Pancreas (tissue), 10 donors: ENCODE data around the gene PRKCD. TPM values are rescaled to one million over a fixed set of nuclear protein-coding genes. Genes with fewer than 3 reads are reported as not detected.

ENCODE experiments used
- ATAC-seq, 4 donors: fragments of 200-7000 bp; cut with Tn5 transposase; one replicate each; pipeline versions ENCODE4 v1.8.0 to v1.9.1; 2020; ENCODE audit warnings: mild to moderate bottlenecking in 4 of 4, moderate library complexity in 4 of 4
- DNase-seq, 6 donors: peaks; one replicate each; pipeline ENCODE4 v3.0.0-alpha.2; 2020
- FAIRE-seq: peaks from 2 replicates; lab custom pipeline; 2012; peaks lifted over from hg19 to GRCh38; lab: Jason Lieb, UNC
- H3K27ac ChIP-seq, 4 donors: fragments of 200-600 bp; sonication (generic); 1 replicate in 3 of 4; 2 replicates in 1 of 4; pipeline versions ENCODE4 v1.5.0 to v1.8.0; 2020
- H3K27me3 ChIP-seq, 4 donors: fragments of 200-600 bp; one replicate each; pipeline ENCODE4 v1.8.0; 2021
- H3K36me3 ChIP-seq, 3 donors: fragments of 200-600 bp; sonication (generic) in 1 of 3; one replicate each; pipeline versions ENCODE4 v1.5.0 to v1.8.0; 2020 to 2021
- H3K4me1 ChIP-seq, 3 donors: fragments of 200-600 bp; one replicate each; pipeline ENCODE4 v1.8.0; 2021
- H3K4me3 ChIP-seq, 4 donors: fragments of 200-600 bp; sonication (generic) in 2 of 4; one replicate each; pipeline versions ENCODE4 v1.5.0 to v1.8.0; 2020 to 2021
- H3K9me3 ChIP-seq, 4 donors: fragments of 200-600 bp; one replicate each; pipeline ENCODE4 v1.8.0; 2021
- WGBS, 2 donors: extraction: QIAGEN DNeasy Blood & Tissue Kit; methylation state at CpG; one replicate each; pipeline ENCODE4 v1.1.7; 2013; 5-methylcytosine and 5-hydroxymethylcytosine counted together
- intact Hi-C, 3 donors: fragments of 100-400 bp; cut with DNase I; formaldehyde crosslinking; loops; one replicate each; pipeline versions ENCODE4 v1.11.1 to v1.14.2; 2022
- polyA plus RNA-seq, 2 donors: library from polyadenylated mRNA; stranded (reverse); fragments of 200-250 nt; gene quantifications; one replicate each; pipeline ENCODE4 v1.2.3, GENCODE V29; 2013
- total RNA-seq, 6 donors: library from RNA; stranded (reverse); fragmentation: NEBNext Ultra II Directional in 4 of 6; extraction: Animal tissue kit (Norgen Biotek cat#: 25700) in 4 of 6; gene quantifications; one replicate each; pipeline versions ENCODE4 v1.2.1 to v1.2.4, GENCODE V29; 2021 to 2023
- TF ChIP-seq, protein P1 (sequence below), 4 donors: fragments of 200-600 bp; sonication (generic) in 3 of 4; IDR thresholded peaks; one replicate each; pipeline versions ENCODE4 v1.5.0 to v1.8.0; 2021; ENCODE audit warnings: antibody characterized with exemption in 4 of 4
- donor health status: healthy with polysubstance abuse.
- donor health status: DM: no; HTN: no; CAD: no; lungs with moderate emphysema.
- donor health status: DM: no; HTN: no; CAD: no.
- donor health status: control.
- donor health status: control.
- donor health status: Bipolar disorder and iron deficiency.
- donor health status: DM: yes; HTN: yes; CAD: no.
- donor health status: DM: no; HTN: no; CAD: no.
- donor health status: DM: no; HTN: no; CAD: no.
- donor health status: DM: yes; HTN: yes; CAD: no.

The PRKCD gene
- total and polyA plus RNA-seq, 8 donors, result 10.7 to 32.5 (median 14.6) TPM

DNA sequence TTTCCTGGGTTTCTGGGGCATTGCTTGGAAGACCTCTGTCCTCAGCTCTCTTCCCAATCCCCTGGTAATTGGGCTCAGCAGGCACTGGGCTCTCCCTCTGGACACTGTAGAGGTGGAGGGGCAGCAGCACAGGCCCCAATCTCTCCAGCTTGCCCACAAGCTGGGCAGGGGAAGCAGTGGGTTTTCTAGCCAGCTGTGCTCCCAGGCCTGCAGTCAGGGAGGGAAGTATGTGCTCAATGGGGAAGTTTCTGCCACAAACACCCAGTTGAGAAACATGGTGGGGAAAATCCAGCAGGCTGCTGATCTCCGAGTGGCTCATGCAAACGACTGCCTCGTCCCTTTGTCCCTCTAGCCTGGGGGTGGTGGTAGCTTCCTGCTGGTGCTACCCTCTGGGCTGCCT is 18.0 kb upstream of the PRKCD start:
- peaks cover 18 to 33% (median 30%) of the 10 kb centered on the region in 3 donors for H3K4me1 ChIP-seq
- ATAC-seq (peak in 1 of 4 donors; percentile 16), DNase-seq (no peak)

DNA sequence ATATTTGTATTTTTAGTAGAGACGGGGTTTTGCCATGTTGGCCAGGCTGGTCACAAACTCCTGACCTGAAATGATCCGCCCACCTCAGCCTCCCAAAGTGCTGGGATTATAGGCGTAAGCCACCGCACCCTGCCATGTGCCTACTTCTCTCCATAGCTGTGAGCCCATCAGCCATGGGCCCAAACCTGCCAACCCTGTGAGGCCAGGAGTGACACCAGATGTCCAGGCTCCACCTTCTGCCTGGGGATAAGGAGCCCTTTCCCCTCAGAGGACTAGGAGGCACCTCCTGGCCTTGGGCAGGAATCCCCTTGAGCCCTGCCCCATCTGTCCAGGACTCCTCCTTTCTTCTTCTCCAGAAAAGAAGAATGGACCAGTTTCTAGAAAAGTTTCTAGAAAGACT is 16.6 kb upstream of the PRKCD start:
- TF ChIP-seq, protein P1, sequence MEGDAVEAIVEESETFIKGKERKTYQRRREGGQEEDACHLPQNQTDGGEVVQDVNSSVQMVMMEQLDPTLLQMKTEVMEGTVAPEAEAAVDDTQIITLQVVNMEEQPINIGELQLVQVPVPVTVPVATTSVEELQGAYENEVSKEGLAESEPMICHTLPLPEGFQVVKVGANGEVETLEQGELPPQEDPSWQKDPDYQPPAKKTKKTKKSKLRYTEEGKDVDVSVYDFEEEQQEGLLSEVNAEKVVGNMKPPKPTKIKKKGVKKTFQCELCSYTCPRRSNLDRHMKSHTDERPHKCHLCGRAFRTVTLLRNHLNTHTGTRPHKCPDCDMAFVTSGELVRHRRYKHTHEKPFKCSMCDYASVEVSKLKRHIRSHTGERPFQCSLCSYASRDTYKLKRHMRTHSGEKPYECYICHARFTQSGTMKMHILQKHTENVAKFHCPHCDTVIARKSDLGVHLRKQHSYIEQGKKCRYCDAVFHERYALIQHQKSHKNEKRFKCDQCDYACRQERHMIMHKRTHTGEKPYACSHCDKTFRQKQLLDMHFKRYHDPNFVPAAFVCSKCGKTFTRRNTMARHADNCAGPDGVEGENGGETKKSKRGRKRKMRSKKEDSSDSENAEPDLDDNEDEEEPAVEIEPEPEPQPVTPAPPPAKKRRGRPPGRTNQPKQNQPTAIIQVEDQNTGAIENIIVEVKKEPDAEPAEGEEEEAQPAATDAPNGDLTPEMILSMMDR (IDR thresholded peaks at IDR 0.05), result no peak
- no peak for ATAC-seq
- no peaks in the 10 kb centered on the region for H3K9me3 ChIP-seq
- intact Hi-C loops, result no loop called here
- no peaks in the 10 kb centered on the region for H3K36me3 ChIP-seq
- peaks cover 15 to 34% (median 30%) of the 10 kb centered on the region in 3 donors for H3K4me1 ChIP-seq
- DNase-seq, result peak in 1 of 6 donors; percentile 25
- 83 to 86% methylated on average over 4 of the region's 4 CpGs for WGBS, 2 donors
- H3K27ac ChIP-seq, result peak overlapping the region; percentile 44 to 69 (median 56)
- no peak overlapping the region for H3K4me3 ChIP-seq
- no peak for FAIRE-seq
- no peaks in the 10 kb centered on the region for H3K27me3 ChIP-seq

More for the DNA sequence above, 18.0 kb upstream of the PRKCD start:
- intact Hi-C loops, result no loop called here
- no peak for FAIRE-seq
- Histone ChIP-seq H3K27me3 (no peaks in the 10 kb centered on the region), H3K4me3 (no peak overlapping the region), H3K9me3 (no peaks in the 10 kb centered on the region), H3K36me3 (no peaks in the 10 kb centered on the region), H3K27ac (peak overlapping the region in 1 of 4 donors; percentile 27)
- TF ChIP-seq, protein P1 (IDR thresholded peaks at IDR 0.05), result no peak
- 85 to 97% methylated on average over 3 of the region's 3 CpGs for WGBS, 2 donors

DNA sequence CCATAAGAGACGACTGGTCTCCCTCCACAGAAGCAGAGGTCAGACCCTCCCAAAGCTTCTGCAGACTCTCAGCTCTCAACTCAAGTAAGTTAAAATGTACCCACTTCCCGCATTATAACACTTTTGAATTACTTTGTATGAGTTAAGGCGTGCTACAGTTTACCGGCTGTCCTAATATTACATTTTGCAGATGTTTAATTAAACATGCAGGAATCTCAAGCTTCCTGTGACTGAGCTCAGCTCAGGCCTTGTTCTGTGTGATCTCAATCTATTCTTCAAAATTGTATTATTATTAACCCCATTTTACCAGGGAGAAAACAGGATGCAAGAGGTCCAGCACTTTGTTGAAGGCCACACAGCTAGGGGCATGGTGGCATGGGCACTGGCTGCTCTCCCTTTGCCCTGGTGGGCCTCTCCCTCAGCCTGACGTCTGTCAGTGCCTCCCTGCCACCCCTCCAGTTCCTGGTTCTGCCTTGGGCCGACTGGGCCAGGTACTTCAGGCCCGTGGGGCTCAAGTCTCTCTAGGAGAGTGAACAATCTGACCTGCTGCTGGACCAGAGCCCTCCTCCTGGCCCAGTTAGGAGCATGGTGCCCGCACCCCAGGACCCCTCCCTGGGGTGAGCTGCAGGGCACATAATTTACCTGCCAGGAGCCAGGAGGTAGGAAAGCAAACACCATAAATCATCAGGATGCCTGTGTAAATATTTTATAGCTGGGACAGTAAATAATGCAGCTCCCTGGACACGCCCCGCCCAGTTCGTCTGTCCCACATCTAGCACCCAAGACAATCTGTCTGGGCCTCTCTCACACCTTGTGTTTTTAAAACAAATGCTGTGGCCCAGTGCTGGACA is 15.9 kb upstream of the PRKCD start:
- TF ChIP-seq, protein P1 (IDR thresholded peaks at IDR 0.05), result no peak
- no peak for FAIRE-seq
- ATAC-seq, result peak; percentile 49 to 77 (median 68)
- H3K4me1 ChIP-seq, result peaks cover 21 to 40% (median 34%) of the 10 kb centered on the region in 3 donors
- no peak overlapping the region for H3K4me3 ChIP-seq
- H3K36me3 ChIP-seq, result no peaks in the 10 kb centered on the region
- 41 to 46% methylated on average over 11 of the region's 11 CpGs for WGBS, 2 donors
- intact Hi-C loops, result no loop called here
- DNase-seq, result peak in 5 of 6 donors; percentile 56 to 76 (median 66)
- H3K27ac ChIP-seq, result peak overlapping the region; percentile 44 to 69 (median 56)
- H3K9me3 ChIP-seq, result no peaks in the 10 kb centered on the region
- no peaks in the 10 kb centered on the region for H3K27me3 ChIP-seq

DNA sequence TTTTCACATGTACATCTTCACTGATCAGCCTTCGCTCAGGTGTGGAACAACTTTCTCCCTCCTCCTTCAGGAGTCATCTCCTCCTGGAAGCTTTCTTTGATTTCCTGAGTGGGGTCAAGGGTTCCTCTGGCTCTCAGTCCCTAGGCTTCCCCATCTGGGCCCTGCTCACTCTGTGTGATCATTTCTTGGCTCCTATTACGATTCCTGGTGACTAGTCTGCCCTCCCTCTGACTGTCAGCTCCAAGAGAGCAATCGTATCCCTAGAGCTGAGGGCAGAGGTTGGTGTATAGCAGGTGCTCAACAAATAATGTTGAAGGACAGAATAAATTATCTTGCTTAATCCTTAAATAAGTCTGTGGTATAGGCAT is 15.3 kb upstream of the PRKCD start:
- ATAC-seq (peak in 3 of 4 donors; percentile 8 to 37 (median 28)), DNase-seq (peak in 1 of 6 donors; percentile 37), FAIRE-seq (no peak)
- H3K36me3 ChIP-seq, result no peaks in the 10 kb centered on the region
- no peaks in the 10 kb centered on the region for H3K9me3 ChIP-seq
- 33 to 48% methylated on average over 3 of the region's 3 CpGs for WGBS, 2 donors
- no peaks in the 10 kb centered on the region for H3K27me3 ChIP-seq
- peaks cover 27 to 46% (median 40%) of the 10 kb centered on the region in 3 donors for H3K4me1 ChIP-seq
- H3K4me3 ChIP-seq, result no peak overlapping the region
- intact Hi-C loops, result no loop called here
- TF ChIP-seq, protein P1 (IDR thresholded peaks at IDR 0.05), result no peak
- peak overlapping the region; percentile 44 to 69 (median 54) for H3K27ac ChIP-seq
